ENCODE results near the gene TMOD1.
A peak's percentile ranks its signal among the peaks of the same experiment; 100 is the strongest.
"Not testable (repeated sequence)": the region's sequence is repeated elsewhere in the genome, so short reads cannot be mapped to it uniquely, and the experiment has no call there.

The TMOD1 gene
- 0.17 to 2.8 (median 0.91) reads per million in 17 experiments for total RNA-seq

DNA sequence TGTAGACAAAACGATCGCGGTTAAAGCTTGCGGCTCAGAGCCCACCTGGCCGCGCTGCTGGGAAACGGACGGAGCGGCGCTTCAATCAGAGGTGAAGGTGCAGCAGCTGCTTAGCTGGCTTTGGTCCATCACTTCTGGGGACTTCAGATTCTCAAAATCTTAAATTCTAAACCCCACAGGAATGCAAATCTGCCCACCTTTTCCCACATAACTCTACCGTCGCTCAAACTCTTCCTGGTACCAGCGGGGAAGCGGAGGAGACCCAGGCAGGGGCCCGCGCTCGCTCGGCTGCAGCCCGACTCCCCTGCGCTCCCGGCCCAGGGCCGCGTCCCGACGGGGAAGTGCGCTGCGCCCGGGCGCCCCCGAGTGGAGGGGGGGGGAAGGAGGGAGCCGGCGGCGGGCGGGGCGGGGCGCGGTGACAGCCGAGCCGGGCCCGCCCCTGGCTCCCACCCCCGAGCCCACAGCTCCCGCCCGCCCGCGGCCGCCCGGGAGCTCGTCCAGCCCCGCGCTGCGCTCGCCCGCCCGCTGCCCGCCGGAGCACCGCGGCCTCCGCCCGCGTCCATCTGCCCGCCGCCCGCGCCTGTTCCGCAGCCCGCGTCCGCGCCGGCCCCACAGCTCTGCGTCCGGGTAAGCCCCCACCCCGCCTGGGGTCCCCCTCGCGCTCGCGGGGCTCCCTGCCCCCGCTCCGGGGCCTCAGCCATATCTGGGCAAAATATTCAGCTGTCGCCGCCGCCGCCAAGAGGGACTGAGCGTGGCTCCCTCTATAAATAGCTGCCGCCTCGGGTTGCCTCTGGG, at the start of gene TMOD1:
Gene TMOD1 (plus strand): TSS at position 490 of the 795 bp plus-strand sequence. CDS start 22,523 bp downstream, outside the sequence.
- peak; percentile 65 to 91 (median 77) for DNase-seq

DNA sequence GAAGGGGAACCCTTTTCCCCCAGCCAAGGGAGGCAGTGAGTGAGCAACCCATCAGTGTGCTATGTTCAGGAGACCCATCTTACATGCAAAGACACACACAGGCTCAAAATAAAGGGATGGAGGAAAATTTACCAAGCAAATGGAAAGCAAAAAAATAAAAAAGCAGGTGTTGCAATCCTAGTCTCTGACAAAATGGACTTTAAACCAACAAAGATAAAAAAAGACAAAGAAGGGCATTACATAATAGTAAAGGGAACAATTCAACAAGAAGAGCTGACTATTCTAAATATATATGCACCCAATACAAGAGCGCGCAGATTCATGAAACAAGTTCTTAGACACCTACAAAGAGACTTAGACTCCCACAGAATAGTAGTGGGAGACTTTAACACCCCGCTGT, 47.9 kb upstream of the TMOD1 start:
- DNase-seq, result peak in 1 of 4 experiments; percentile 6

DNA sequence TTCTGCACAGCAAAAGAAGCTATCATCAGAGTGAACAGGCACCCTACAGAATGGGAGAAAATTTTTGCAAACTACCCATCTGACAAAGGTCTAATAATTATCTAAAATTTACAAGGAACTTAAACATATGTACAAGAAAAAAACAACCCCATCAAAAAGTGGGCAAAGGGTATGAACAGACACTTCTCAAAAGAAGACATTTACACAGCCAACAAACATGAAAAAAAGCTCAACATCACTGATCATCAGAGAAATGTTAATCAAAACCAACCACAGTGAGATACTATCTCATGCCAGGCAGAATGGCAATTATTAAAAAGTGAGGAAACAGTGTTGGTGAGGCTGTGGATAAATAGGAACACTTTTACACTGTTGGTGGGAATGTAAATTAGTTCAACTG, 44.6 kb upstream of the TMOD1 start:
- DNase-seq, result not testable (repeated sequence)

DNA sequence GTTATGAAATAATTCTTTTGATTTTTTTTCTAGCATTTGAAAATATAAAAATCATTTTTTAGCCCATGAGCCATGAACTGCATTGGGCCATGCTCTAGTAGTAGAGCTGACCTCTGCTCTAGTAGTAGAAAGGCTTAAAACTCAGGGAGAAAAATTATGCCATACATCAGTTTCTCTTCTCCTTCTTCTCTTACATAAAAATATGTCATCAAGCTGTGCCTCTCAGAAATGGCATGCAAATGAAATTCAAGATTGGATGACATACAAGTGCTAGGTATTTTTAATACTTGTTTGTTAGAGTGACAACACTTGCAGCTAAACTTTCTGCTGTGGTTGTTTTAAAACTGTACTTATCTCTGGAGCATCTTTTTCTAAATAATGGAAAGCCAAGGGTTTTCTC, 42.1 kb upstream of the TMOD1 start:
- DNase-seq, result peak in 1 of 4 experiments; percentile 3

GRCh38 chr9:97462159-97462558, 39.3 kb upstream of the TMOD1 start:
- DNase-seq, result no peak

DNA sequence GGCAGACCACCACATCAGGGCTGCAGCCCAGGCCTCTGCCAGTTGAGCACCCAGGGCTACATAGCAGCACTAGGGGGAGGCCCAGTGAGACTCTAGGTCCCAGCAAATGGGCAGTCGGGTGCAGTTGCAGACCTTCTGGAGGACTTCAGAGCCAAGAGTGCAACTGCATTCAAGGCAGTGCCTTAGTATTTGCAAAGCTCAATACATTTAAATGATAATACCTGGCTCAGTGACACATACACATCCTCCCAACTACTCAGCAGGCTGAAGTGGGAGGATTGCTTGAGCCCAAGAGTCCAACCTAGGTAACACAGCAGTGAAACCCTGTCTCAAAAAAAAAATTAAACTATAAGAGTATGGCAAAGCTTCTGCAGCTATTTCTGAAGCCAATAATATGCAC, 38.6 kb upstream of the TMOD1 start:
- DNase-seq, result no peak

DNA sequence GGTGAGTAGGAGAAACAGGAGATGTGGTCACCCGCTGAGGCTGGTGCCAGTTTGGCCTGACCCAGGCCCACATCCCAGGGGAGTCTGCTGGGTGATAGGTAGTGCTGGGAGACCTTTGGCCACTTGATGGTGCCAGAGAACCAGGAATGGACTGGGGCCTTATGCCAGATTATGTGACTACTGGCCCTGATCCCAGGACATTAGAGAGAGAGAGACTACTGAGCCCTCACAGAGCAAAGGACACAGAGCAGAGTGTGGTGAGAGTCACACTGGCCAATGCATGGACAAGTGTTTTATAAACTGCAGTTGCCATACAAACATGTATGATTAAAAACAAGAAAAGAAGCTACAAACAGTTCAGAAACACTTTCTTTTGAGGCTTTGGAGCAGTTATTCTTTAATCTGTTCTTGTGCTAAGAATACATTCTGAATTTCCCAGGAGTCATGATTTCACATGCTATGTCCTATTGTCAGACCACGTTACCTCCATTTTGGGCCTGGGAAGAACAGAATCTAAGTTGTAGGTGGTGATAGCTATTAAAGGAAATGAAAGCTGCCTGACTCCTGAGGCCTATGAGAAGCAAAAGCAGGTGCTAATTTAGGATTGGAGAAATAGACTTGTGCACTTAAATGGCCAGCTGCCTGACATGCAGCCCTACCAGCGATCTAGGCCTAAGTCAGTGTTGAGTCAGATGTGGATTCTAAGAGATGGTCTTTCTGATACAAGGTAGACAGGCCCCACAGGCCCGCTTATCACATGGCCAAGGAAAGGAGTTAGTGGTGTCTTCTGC, 32.6 kb upstream of the TMOD1 start:
- DNase-seq, result peak; percentile 37 to 57 (median 46)

DNA sequence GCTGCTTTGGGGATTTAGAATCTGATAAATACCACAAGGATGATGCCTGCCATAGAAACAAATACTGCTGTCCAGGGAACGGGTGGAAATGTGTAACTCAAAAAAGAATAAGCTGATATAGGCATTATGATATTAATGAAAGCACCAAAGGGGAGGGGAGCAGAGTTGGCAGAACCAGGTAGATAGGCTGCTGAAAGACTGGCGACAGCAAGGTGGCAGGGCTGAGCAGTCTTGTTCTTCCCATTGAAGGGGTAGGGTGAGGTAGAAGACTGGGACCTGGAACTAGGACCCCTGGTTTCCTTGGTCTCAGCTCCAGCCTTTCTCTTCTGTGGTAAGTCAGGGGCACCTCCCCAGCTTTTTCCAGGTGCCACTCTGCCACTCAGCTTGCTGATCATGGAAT, 31.4 kb upstream of the TMOD1 start:
- DNase-seq, result no peak

DNA sequence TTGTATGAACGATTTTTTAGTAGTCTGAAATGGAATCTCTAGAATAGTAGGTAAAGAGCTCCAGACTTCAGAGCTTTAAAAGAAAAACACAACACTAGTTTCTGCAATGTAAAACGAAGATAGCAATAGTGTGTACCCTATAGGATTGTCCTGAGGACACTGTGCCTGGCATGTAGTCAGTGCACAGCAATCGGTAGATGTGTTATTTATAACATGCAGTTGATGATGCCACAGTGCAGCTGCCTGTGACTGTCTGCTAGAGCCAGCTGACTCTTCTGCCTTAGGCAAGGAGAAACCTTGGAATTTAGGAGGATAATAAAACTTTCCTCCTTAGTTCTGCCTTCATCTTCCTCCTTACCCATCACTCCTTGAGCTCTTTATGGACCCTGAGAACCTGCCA, 27.7 kb upstream of the TMOD1 start:
- no peak for DNase-seq

DNA sequence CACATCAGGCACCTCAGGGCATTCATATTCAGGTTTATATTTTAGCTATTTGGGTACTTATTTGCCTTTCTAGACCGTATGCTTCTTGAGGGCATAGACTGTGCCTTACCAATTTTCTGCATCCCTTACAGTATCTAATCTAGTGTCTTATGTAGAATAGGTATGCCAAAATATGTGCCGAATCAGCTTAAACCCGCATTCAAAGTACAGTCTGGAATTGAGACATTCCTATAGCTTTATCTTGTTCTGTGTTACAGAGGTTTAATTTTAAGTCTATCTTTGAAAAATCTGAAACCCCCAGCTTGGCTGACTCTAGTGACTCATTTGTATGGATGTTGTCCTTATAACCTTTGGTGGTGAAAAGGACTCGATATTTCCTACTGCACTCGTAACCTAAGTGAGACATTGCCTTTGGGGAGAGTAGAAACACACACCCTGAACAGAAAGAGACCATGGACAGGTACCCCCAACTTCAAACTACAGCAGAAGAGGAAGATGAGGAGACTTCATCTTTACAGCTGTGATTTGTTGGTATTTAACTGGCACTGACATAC, 27.0 kb upstream of the TMOD1 start:
- DNase-seq, result no peak

- no peak for DNase-seq
These were observed 26.4 kb upstream of the TMOD1 start for GRCh38 chr9:97475059-97475458.

GRCh38 chr9:97478301-97478981, 23.0 kb upstream of the TMOD1 start:
- no peak for DNase-seq

DNA sequence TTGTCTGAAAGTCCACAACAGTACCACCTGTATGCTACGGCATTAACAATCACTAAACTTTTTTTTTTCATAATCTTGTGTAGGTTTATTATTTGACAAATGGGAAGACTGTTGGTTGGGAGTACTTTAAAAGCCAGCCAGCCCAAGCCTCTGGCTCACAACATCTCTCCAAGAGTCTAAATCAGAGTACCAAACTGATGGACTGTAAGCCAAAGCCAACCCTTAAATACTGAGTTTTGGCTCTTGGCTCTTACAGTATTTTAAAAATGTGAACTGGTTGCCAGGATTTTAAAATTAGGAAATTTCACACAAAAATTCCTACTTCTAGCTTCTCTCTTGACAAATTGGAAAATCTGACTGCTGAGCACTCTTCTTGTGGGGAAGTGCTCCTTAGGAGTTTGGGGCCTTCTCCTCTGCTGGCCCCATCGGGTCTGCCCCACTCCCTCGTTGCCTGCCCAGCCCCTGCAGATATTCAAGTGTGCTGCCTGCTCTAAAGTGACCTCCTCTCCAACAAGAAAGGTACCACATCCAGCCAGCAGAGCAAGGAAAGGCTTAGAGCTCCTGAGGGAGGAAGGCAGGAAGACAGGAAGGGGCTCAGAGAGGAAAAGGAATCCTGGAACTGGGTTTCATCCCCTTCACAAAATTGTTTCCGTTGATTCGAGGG, 21.8 kb upstream of the TMOD1 start:
- no peak for DNase-seq

DNA sequence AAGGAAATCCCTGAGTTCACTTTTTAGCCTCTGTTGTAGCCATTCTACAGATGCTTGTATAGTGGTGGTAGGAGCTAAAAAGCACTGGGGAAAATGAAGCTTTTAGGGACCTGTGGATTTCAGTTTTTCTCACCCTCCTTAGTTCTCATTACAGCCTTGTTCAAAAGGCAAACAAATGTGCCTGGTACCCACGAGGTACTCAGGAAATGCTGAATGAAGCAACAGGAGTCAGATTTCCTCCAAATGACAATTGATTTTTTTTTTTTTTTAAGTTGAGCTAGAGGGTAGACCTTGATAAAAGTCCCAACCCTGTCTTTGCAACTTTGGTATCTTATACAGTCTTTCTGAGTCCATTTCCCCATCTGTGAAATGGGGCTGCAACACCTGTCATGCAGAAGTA, 21.3 kb upstream of the TMOD1 start:
- no peak for DNase-seq

DNA sequence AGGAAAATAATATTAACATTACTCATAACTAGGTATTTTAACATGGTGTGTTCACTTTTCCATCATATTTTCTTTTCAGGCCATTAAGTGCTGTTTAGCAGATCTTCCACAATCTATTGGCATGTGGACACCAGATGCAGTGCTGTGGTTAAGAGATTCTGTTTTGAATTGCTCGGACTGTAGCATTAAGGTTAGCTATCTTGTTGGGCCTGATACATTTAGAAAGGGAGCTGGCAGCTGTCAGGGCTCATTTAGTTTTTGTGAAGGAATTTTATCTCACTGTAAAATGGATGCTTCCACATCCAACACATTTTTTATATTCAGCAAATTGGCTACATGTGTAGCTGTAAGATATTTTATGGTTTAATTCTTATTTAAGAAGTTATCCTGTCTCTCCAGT, 20.7 kb upstream of the TMOD1 start:
- DNase-seq, result no peak

DNA sequence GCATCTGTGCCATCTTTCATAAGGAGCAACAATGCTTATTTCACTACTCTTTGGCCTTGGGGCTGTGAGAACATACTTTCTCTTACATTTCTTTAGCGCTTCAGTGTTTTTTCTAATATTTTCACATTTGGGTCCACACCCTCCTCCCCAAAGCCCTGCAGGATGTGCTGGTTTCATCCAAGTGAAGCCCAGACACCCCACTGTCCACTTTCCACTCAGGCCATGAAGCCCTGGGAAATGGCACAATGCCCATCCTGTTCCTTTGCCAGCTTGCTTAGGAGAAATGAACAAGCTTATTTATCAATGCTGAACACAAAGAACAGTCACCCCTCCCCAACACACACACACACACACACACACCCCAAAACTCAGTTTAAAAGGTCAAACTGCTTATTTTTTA, 17.3 kb upstream of the TMOD1 start:
- DNase-seq, result no peak

DNA sequence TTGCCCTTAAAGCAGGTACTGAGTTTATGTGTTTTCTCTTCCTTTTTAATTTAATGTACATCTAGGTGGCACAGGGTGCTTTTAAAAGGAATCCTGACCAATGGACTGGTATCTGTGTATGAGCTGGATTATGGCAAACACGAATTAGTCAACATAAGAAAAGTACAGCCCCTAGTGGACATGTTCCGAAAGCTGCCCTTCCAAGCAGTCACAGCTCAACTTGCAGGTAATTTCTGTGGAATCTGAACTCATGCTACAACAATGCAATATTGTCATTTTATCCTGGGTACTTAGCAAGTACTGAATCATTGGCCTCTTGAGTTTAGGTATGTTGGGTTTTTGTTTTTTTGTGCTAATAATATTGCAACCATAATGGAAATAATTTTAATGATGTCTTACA, 14.4 kb upstream of the TMOD1 start:
- no peak for DNase-seq

DNA sequence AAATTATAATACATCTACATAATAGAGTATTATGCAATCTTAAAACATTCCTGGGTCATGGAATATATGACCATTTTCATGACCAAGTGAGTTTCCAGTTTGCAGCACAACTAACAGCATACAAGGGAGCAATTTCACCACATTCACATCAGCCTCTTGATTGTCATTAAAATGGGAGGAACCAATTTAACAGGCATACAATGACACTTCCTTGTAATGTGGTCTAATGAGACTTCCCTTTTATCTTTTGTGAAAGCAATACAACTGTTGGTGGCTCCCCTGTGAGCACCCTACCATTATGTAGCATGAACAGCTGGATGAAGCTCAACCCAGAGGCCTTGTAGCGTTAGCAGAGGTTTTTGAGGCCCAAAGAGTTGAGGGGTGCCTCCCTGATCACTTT, 13.6 kb upstream of the TMOD1 start:
- DNase-seq, result peak in 2 of 4 experiments; percentile 4 to 28

DNA sequence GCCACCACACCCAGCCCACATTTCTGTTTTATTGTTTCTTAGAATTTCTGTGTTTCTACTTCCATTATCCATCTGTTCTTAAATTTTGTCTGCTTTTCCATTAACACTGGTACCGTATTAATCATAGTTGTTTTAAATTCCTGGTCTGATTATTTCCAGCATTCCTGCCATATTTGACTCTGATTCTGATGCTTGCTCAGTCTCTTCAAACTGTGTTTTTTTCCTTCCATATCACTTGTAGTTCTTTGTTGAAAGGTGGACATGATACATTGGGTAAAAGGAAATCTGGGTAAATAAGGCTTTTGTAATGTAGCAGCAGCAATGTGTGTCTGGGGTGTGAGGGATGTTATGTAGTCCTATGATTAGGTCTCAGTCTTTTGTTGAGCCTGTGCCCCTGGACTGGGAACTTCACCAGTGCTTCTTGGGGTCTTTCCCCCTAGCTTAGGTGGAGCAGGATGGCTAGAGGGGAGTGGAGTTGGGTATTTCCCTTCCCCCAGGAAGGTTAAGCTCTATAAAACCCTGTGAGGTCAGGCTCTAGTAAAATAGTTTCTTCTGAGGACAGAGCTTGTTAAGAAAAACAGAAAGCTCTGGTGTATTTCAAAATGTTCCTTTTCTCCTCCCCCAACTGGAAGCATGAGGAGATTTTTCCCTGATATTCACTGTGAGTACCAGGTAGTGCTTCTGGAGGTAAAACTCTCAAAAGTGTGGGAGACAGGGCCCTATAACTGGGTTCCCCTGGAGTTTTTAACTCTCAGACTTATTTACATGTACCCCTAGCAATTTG, 10.1 kb upstream of the TMOD1 start:
- DNase-seq, result no peak

- not testable (repeated sequence) for DNase-seq
These were observed 3.7 kb upstream of the TMOD1 start for GRCh38 chr9:97497558-97498375.

DNA sequence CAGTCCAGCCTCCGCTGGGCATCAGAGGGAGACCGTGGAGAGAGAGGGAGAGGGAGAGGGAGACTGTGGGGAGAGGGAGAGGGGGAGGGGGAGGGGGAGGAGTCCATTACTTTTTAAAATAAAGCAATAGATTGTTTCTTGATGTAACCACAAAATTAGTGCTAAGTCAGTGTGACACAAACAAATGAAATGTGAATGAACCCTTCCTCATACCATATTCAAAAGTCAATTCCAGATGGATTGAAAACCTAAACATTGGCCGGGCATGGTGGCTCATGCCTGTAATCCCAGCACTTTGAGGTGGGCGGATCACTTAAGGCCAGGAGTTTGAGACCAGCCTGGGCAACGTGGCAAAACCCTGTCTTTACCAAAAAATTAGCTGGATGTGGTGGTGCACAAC, 2.6 kb upstream of the TMOD1 start:
- DNase-seq, result not testable (repeated sequence)

All from suppressor macrophage (primary cell).